Stimulated activated CD4-positive, alpha-beta T cell treated with anti-CD3 and anti-CD28 coated beads, Interleukin-15, amount 100 ng/mL, for 1 hour (primary cell): ENCODE results near the gene UBE3C.
"Not testable (repeated sequence)": the region's sequence is repeated elsewhere in the genome, so short reads cannot be mapped to it uniquely, and the experiment has no call there.

Experiments
- DNase-seq, 2 donors: peaks; one replicate each; pipeline ENCODE4 v3.0.0-alpha.2; 2020; ENCODE audit warnings: low read depth in 1 of 2, low spot score in 1 of 2

The UBE3C gene

DNA sequence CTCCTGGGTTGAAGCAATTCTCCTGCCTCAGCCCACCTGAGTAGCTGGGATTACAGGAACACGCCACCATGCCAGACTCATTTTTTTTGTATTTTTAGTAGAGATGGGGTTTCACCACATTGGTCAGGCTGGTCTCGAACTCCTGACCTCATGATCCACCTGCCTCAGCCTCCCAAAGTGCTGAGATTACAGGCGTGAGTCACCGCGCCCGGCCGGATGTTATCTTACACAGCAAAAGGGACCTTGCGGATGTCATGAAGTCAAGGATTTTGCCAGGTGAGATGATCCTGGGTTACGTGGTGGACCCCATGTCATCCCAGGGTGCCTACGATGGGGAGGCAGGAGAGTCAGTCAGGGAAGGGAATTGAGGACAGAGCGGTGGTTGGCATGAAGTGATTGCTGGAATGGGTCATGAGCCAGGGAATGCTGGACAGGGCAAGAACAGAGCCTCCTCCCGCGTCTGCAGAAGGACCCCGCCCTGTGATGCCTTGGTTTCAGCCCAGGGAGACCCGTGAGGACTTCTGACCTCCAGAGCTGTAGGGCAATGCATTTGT is 8.7 kb upstream of the UBE3C start:
- DNase-seq = no peak

DNA sequence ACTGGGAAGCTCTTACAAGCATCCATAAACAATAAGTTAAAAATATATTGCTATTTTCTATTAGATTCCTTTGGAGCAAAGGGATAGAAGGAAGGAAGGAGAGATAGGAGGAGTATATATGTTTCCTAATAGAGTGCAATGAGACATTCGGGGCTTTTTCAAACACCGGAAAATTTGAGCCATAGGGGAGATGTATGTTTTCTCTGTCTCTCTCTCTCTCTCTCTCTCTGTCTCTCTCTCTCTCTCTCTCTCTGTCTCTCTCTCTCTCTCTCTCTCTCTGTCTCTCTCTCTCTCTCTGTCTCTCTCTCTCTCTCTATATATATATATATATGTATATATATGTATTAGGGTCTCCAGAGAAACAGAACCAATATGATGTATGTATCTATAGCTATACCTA is 7.9 kb upstream of the UBE3C start:
- DNase-seq = not testable (repeated sequence)

DNA sequence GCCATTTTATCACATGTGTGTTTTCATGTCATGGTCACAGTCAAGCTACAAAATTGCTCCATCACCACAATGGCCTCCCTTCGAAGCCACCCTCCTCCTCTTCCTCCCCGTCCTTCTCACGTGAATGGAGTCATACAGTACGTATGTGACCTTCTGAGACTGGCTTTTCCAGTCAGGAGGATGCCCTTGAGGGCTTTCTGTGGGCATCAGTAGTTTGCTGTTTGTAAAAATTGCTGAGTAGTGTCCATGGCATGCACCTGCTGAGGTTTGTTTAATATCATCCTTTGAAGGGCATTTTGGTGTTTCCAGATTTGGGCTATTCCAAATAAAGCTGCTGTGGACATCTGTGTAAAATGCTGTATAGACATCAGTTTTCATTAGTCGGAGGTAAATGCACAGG is 5.9 kb upstream of the UBE3C start:
- DNase-seq = no peak

DNA sequence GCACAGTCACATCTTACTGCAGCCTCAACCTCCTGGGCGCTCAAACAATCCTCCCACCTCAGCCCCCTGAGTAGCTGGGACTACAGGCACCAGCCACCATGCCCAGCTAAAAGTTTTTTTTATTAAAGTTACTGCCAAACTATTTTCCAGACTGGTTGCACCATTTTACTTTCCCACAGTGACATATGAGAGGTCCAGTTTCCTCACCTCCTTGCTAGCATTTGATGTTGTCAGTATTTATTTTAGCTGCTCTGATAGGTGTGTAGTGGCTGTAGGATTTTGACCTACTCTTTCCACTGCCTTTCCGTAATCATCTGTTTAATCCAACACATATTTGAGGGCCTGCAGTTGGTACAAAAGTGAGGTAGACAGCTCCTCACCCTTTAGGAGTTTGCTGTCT is 5.4 kb upstream of the UBE3C start:
- DNase-seq = no peak

DNA sequence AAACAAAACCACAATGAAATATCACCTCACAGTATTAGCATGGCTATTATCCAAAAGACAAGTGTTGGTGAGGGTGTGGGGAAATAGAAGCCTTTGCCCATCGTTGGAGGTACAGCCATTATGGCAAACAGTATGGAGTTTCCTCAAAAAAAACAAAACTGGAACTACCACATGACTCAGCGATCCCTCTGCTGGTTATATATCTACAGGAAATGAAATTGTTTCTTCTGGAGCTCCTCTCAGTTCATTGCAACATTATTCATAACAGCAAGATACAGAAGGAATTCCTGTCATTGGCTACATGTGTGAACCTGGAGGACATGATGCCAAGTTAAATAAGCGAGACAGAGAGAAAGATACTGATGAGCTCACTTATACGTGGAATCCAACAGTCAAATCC is 2.4 kb upstream of the UBE3C start:
- DNase-seq = no peak

DNA sequence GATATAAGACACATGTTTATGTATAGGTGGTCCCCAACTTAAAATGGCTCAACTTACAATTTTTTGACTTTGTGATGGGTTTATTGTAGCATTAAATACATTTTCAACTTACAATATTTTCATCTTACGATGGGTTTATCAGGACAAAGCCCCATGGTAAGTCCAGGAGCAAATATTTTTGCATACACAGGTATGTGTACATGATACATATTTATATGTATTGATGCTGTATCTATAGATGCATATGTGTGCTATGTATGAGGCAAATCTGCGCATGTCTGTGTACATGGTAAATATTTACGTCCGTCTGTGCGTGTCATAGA is 664 bp upstream of the UBE3C start:
- no peak for DNase-seq

DNA sequence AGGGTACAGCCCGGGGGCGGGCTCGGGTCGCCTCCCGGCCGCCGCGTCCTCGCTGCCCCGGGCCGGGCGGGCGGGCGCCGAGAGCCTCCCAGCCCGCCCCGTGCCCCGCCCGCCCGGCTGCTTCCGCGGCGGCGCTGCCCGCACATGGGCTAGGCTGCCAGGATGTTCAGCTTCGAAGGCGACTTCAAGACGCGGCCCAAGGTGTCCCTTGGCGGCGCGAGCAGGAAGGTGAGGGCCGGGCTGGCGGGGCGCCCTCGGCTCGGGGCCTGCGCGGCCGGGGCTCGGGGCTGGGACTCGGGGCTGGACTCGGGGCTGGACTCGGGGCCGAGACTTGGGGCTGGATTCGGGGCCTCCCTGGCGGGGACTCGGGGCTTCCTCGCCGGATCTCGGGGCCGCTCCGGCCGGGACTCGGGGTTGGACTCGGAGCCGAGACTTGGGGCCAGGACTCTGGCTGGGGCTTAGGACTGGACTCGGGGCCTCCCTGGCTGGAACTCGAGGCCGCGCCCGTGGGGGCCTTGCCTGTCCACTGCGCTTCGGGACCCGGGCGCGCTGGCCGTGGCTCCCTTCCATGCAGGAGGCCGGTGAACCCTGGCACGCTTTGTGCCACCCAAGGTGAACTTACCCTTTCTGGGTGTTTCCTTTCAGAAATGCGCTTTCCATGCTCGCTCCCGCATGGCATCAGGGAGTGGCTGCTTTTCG is 534 bp downstream of the UBE3C start:
- peak; percentile 46 to 48 for DNase-seq

DNA sequence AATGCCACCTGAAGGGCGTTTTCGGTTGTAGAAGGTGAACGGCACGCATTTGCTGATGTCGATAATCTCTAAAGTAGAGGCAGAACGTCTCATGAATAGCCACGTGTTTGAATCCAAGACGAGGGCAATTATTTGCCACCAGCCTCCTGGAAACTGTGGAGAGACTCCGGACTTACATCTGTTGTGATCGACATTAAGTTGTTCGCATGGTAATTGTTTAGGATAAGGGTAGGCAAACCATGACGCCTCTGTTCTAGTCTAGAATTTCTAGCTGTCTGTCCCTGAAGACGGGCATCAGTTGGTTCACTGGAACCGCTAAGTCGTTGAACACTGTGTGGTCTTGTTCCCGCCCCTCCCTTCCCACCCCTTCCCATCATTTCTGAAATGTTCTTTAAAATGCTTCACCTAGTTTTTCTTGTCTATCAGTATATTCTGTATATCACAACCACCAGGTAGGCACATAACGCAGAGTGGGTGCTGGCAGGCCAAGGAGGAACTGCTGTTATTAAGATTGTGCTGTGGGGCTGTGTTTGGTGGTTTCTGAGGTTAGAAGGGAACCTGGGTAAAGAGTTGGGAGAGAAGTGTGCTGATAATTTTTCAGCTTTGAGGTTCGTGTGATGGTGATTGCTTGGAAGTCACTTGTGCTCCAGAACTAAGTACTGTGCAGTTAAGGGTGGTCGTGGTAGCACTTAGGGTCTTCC is 1.2 kb downstream of the UBE3C start:
- no peak for DNase-seq

DNA sequence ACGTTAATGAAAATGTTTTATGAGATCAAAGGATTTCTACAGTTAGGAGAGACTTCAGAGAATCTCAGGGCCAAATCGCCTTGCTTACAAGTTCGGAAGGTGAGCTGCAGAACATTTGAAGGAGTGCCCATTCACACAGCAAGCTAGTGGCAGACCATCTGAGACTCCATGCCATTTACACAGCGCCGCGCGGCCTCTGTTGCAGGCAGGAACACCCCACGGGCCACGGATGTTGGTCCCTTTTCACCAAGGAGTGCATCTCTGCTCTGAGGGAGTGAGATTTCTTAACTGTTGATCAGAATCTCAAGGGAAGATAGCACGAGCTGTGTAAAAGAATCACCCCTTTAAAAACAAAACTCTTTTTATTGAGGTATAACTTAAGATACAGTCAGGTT is 1.8 kb downstream of the UBE3C start:
- no peak for DNase-seq

DNA sequence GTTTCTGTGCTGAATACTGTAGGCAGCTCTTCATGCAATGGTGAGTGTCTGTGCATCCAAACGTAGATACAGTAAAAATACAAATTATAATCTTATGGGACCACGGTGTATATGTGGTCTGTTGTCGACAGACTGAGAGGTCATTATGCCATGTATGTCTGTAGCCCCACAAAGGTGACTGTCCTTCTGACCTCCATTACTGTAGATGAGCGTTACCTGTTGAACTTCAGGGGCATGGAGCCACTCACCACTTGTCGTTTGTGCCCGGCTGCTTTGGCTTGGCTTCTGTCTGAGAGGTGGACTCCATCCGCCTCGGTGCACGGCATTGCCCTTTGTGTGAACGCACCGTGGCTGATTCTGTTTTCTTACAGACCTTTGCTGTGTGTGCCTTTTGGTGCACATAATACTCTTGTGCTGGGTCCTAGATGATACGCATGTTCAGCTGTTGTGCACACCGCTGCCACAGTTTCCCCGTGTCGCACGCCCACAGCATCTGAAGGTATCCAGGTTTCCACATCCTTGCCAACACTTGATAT is 2.9 kb downstream of the UBE3C start:
- no peak for DNase-seq

DNA sequence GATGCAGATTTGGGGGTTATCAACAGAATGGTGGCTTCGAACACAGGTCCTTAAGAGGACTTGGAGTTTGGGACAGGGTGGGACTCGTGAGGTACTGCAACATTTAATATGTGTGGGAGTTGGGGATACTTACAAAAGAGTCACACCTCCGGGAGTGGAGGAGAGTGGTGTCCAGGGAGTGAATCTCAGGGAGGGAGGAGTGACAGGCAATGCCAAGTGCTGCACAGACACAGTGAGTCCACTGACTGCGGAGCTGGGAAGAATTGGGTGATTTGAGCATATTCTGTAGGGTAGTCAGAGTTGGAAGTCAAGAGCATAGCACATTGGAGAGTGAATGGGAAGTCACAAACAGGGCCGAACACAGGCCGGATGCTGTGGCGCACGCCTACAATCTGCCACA is 5.1 kb downstream of the UBE3C start:
- no peak for DNase-seq

DNA sequence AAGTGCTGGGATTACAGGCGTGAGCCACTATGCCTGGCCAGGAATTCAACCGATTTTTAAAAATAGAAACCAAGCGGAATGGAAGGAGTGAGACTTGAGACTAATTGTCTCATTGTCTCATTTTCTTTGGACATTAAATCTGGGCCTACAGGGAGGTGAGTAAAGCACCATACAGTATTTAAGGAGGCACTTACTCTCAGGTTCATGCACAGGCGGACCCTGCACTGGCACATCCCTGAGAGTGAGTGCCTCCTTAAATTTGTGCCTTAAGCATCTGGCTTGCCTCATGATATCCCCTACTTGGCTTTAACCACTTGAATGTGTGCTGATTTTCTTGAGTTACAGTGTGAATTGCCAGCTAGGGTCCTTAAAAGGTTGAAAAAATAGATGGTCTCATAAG is 10.6 kb downstream of the UBE3C start:
- no peak for DNase-seq

DNA sequence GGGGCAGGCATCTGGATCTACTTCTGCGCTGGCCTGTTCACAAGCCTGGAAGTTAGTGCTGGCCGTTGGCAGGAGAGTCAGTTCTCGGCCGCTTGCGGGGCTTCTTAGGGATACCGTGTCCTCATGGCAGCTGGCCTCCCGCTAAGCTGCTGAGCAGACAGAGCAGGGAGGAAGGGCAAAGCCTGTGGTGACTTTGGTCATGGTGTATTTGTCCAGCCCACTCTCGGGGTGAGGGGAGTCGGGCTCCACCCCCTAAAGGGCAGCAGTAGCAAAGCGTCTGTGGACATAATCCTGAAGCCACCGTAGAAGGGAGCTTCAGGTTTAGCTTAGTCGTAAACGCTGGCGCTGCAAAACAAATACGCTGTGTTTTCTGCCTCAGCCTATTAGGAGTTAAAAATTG is 12.2 kb downstream of the UBE3C start:
- no peak for DNase-seq

DNA sequence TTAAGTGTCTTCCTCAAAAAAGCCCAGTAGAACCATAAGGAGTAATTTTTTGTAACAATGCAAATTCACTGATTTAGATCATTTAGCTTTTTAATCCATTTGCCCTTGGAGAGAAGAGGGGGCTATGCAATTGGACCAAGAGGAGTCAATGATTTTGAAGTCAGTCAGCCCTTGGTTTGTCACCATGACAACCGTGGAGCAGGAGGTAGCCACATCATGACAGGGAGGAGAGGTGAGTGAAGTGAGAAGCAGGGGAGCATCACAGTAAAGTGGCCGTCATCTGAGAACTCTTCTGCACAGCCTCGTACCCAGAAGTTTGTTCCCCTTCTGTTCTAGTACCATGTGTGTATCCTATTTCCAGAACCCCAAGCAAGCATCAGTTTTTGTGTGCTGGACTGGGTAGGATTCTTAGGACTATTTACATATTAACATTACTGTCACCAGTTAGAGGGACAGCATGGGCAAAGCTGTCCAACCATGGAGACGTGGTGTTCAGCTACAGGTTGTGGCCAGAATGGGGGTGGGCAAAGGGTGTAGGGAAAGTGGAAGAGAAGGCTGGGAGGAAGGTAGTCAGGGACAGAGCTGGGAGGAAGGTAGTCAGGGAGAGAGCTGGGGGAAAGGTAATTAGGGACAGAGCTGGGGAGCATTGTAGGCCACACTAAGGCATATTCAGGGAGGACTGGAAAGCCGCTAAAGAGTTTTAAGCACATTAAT is 13.1 kb downstream of the UBE3C start:
- DNase-seq = no peak

DNA sequence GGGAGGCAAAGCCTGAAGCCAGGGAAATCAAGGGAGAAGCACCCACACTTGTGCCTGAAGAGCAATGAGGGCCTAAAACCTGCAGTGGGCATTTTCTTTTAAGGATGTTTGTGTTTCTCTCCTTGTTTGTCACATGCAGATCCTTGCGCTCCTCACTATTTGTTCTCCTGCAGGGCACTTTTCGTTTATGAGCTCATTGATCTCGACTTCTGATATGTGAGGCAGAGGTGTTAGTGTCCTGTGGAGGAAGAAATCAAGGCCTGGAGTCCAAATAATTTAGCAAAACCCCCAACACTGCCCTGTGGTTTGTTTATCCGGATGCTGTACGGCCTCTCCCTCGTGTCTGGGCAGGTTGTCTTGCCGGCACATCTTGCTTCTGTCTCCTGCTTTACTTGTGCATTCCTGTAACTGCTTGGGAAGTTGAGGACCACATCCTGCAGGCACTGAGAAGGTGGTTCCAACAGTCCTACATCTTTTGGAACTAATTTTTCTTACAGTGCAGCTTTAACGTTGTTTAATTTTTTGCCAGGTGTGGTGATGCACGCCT is 13.7 kb downstream of the UBE3C start:
- no peak for DNase-seq

DNA sequence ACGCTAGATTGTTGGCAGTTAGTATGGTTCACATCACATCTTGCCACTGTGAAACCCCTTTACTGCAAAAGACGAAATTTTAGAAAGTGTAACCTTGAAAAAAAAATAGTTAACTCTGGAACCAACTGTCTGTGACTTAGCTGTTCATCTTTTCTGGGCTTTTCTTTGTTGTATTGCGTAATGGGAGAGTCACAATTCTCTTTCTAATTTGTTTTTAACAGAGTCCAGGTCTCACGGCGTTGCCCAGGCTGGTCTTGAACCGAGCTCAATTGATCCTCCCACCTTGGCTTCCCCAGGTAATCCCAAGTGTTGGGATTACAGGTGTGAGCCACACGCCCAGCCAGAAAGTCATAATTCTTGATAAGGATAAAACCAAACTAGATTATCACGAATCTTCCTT is 14.5 kb downstream of the UBE3C start:
- DNase-seq = no peak

DNA sequence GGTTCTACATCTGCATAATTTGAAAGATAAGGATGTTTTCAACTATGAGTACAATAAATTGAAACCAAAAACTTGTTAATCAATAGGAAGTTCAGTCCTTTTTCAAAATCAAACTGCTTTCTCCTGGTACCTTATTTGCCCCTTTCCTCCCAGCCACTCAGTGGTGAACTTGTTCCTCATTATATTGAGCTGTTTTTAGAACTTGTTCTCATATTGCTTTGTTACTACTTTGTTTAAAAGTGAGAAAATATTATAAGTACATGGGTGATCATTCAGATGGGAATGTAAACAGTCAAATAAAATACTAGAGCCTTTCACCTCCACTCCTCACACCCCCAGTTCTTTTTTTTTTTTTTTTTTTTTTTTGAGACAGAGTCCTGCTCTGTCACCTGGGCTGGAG is 17.2 kb downstream of the UBE3C start:
- no peak for DNase-seq

DNA sequence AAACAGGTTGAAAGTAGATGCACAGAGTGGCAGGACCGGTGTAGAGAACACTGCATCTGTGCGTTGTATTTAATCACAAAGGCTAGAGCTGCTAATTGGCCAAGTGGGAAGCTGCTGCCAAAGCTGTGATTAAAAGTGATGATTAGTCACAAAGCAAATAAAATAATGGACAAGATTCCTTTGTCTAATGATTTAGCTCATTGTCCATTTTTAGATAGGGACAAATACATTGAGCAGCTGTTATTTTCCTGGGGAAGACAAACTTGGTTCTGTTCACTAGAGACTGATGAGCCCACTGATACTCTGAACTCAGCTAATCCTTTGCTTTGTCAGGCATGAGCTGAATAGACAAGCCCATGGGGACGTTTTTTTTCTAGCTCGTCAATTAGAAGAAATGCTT is 19.7 kb downstream of the UBE3C start:
- no peak for DNase-seq

DNA sequence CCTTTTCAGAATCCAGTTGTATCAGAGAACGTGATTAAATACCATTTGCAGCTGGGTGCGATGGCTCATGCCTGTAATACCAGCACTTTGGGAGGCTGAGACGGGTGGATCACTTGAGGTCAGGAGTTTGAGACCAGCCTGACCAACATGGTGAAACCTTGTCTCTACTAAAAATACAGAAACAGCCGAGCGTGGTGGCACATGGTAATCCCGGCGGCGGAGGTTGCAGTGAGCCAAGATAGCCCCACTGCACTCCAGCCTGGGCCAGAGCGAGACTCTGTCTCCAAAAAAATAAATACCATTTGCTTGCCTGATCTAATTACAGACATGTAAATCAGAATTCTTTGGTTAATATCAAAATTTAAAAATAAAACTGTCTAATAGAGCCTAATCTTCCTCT is 20.8 kb downstream of the UBE3C start:
- DNase-seq = not testable (repeated sequence)

DNA sequence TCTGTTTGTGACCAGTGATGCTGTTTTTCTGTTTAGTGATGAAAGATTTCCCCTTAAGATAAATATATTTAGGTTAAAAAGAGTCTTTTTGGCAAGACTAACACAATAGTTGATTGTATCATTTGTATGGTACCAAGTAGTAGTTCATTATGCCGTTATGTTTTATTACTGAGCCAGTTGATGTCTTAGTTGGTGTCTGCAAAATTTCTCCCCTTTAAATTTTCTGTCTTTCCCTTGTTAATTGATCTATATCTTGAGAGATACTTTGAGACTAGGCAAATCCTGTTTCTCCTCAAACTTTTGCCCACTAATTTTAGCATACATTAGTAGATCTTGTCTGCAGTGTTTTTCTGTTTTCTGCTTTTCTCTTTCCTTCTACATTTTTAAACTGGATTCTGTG is 21.7 kb downstream of the UBE3C start:
- DNase-seq = no peak

DNA sequence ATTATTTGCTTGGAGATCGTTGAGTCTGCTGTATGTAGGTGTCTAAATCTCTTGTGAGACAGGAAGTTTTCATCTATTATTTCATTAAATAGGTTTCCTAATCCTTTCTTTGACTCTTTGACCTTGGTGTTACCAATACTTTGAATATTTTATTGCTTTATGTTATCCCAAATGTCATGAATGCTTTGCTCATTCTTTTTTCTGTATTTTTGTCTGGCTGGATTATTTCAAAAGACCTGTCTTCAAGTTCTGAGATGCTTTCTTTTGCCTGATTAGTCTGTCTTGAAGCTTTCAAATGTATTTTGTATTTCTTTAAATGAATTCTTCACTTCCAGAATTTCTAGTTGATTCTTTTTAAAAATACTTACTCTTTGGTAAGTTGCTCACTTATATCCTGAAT is 27.3 kb downstream of the UBE3C start:
- DNase-seq = no peak

DNA sequence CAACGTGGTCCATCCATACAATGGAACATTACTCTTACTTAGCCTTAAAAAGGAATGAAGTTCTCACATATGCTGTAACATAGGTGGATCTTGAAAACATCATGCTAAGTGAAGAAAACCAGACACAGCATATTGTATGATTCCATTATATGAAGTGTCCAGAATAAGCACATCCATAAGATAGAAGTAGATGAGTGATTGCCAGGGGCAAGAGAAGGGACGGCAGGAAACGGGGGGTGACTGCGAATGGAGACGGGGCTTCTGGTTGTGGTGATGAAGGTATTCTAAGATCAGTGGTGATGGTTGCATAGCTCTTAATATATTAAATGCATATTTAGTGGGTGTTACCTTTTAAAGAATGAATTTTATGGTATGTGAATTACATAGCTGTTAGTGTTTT is 29.8 kb downstream of the UBE3C start:
- DNase-seq = no peak
